ENCODE measurements around the gene ZNF831.

- no peak for TF ChIP-seq CTCF (IDR thresholded peaks at IDR 0.05; ENCODE audit: low read depth, low read length, poor library complexity, severe bottlenecking)
- TF ChIP-seq EZH2phosphoT487 (IDR thresholded peaks at IDR 0.05; ENCODE audit: borderline replicate concordance, low read length): no peak
Observed at GRCh38 chr20:59253779-59254319, 90.2 kb downstream of the ZNF831 start.
